Parathyroid adenoma (tissue), 2 donors: ENCODE data around the gene TYW1B.
A peak's percentile ranks its signal among the peaks of the same experiment; 100 is the strongest.
"Not testable (repeated sequence)": the region's sequence is repeated elsewhere in the genome, so short reads cannot be mapped to it uniquely, and the experiment has no call there.

Experiments
- H2AFZ ChIP-seq: fragments of 300-600 bp; sonication (generic); one replicate; pipeline ENCODE4 v1.7.0; 2017; ENCODE audit warnings: antibody characterized with exemption, mild to moderate bottlenecking
- H3K27ac ChIP-seq: fragments of 300-600 bp; sonication (generic); one replicate; pipeline ENCODE4 v1.7.0; 2017
- H3K27me3 ChIP-seq: fragments of 300-600 bp; sonication (generic); one replicate; pipeline ENCODE4 v1.7.0; 2017; ENCODE audit warnings: low read length; ENCODE audit not compliant: control insufficient read depth, insufficient read depth
- H3K36me3 ChIP-seq: fragments of 300-600 bp; sonication (generic); one replicate; pipeline ENCODE4 v1.7.0; 2017; ENCODE audit warnings: low read length; ENCODE audit not compliant: control insufficient read depth, insufficient read depth
- H3K4me1 ChIP-seq: fragments of 300-600 bp; sonication (generic); one replicate; pipeline ENCODE4 v1.7.0; 2017; ENCODE audit warnings: control low read depth
- H3K4me2 ChIP-seq: fragments of 300-600 bp; sonication (generic); one replicate; pipeline ENCODE4 v1.7.0; 2017; ENCODE audit warnings: low read length
- H3K4me3 ChIP-seq: fragments of 300-600 bp; sonication (generic); one replicate; pipeline ENCODE4 v1.7.0; 2017; ENCODE audit warnings: low read depth, low read length
- H3K79me2 ChIP-seq: fragments of 300-600 bp; sonication (generic); one replicate; pipeline ENCODE4 v1.7.0; 2017; ENCODE audit warnings: control low read depth
- H3K9ac ChIP-seq: fragments of 300-600 bp; sonication (generic); one replicate; pipeline ENCODE4 v1.7.0; 2017; ENCODE audit warnings: mild to moderate bottlenecking
- H3K9me3 ChIP-seq: fragments of 300-600 bp; sonication (generic); one replicate; pipeline ENCODE4 v1.7.0; 2017; ENCODE audit warnings: low read length; ENCODE audit not compliant: control insufficient read depth
- CTCF ChIP-seq: fragments of 300-600 bp; sonication (generic); IDR thresholded peaks from one replicate; pipeline ENCODE4 v1.7.0; 2017; ENCODE audit warnings: antibody characterized with exemption, mild to moderate bottlenecking
- donor health status: primary hyperparathyroidism.

TYW1B gene

GRCh38 chr7:72837291-72837690, 9.3 kb upstream of the TYW1B start:
- not testable (repeated sequence) for H3K9ac ChIP-seq, H3K4me3 ChIP-seq, H2AFZ ChIP-seq, H3K9me3 ChIP-seq, H3K4me2 ChIP-seq, H3K27ac ChIP-seq, H3K4me1 ChIP-seq, H3K36me3 ChIP-seq, H3K27me3 ChIP-seq, H3K79me2 ChIP-seq

DNA sequence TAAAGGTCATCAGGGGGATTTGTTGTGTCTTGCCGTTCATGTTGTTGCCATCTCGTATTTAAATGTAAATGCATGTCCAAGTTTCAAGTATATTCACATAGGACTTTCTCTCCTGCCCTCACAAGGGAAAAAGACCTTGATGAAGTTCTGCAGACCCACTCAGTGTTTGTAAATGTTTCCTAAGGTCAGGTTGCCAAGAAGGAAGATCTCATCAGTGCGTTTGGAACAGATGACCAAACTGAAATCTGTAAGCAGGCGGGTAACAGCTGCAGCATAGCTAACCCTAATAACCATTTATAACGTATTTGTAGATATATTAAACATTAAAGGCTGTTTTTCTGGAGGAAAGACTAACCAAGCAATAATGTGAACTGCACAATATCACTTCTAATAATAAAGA, 2.6 kb upstream of the TYW1B start:
- H3K4me2 ChIP-seq: peak overlapping the region; percentile 54
- H3K36me3 ChIP-seq, H3K9me3 ChIP-seq, H3K79me2 ChIP-seq, H3K27me3 ChIP-seq, H3K4me1 ChIP-seq, H2AFZ ChIP-seq, H3K9ac ChIP-seq: not testable (repeated sequence)
- peak overlapping the region; percentile 98 for H3K27ac ChIP-seq
- H3K4me3 ChIP-seq: peak overlapping the region; percentile 93

DNA sequence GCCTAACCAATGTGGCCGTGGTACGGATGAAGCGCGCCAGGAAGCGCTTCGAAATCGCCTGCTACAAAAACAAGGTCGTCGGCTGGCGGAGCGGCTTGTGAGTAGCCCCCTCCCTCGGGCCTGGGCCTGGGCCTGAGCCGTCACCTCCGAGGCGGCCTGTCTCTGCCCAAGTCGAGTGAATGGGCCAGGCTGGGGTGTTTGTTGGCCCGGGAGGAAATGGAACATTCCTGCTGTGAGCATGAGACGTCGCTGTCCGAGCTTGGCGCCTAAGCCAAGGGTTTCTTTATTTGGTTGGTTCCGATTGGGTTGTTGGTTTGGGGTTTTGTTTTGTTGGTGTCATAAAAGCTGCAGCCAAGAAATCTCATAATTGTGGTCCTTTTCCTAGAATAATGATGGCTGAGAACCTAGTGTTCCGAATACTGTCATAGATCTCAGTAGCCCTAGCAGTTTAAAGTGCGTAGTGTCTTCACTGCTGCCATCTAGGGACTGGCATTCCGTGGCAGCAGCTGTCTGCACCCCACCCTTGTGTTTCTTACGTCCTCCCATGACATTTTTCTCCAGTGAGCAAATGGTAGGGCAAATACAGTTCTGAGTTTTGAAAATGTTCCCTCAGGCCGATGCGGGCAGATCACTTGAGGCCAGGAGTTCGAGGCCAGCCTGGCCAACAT, 1.8 kb upstream of the TYW1B start:
- H3K27me3 ChIP-seq, H3K36me3 ChIP-seq, H3K79me2 ChIP-seq, H3K9me3 ChIP-seq, H3K4me1 ChIP-seq: not testable (repeated sequence)
- Histone ChIP-seq H3K9ac (peak overlapping the region; percentile 97), H3K27ac (peak overlapping the region; percentile 98), H2AFZ (peak overlapping the region; percentile 86), H3K4me3 (peak overlapping the region; percentile 93), H3K4me2 (peak overlapping the region; percentile 54)
- TF ChIP-seq CTCF: peak; percentile 43

DNA sequence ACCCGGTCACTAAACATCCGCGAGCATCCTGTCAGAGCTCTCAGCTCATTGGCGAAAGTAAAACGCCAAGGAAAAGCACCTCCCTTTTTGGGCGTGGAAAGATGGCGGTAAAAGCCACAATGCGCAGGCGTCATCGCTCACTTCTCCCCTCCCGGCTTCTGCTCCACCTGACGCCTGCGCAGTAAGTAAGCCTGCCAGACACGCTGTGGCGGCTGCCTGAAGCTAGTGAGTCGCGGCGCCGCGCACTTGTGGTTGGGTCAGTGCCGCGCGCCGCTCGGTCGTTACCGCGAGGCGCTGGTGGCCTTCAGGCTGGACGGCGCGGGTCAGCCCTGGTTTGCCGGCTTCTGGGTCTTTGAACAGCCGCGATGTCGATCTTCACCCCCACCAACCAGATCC, 1.3 kb upstream of the TYW1B start:
- peak overlapping the region; percentile 93 for H3K4me3 ChIP-seq
- peak overlapping the region; percentile 54 for H3K4me2 ChIP-seq
- peak overlapping the region; percentile 98 for H3K27ac ChIP-seq
- H3K9ac ChIP-seq: peak overlapping the region; percentile 97
- not testable (repeated sequence) for H3K79me2 ChIP-seq, H3K27me3 ChIP-seq, H3K4me1 ChIP-seq, H3K9me3 ChIP-seq, H3K36me3 ChIP-seq
- H2AFZ ChIP-seq: peak overlapping the region; percentile 86

DNA sequence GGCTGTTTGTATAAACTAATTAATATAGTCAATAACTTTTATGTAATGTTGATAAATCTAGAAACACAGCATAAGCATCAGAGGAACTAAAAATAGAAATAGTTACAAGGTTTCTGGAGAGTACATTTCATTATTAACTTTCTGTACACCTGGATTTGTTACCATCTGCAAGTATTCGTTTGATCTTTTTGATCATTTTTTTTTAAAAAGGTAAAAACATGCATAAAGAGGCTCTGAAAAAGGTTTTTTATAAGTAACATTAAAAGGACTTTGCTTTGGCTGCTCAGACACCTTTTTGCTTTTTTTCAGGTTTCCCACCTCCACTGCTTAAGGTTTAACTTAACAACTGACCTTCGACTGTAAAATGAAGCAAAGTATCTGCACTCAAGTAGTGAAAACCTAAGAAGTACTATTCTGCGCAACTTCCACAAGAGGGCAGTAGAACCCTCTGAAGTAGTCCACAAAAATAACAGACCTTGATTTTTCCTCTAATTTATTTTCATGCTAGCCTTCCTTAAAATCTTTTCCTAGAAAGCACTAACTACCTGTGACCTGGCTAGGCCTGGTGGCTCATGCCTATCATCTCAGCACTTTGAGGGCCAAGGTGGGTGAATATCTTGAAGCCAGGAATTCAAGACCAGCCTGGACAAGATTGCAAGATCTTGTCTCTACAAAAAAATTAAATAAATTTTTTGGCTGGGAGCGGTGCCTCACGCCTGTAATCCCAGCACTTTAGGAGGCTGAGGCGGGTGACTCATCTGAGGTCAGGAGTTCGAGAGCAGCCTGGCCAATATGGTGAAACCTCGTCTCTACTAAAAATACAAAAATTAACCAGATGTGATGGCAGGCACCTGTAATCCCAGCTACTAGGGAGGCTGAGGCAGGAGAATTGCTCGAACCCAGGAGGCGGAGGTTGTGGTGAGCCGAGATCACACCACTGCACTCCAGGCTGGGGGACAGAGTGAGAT, 4.0 kb downstream of the TYW1B start:
- not testable (repeated sequence) for H3K36me3 ChIP-seq, H2AFZ ChIP-seq, H3K27me3 ChIP-seq, H3K4me1 ChIP-seq, H3K4me3 ChIP-seq, H3K4me2 ChIP-seq, H3K79me2 ChIP-seq, H3K9me3 ChIP-seq, H3K9ac ChIP-seq, H3K27ac ChIP-seq
- peak; percentile 45 for TF ChIP-seq CTCF

GRCh38 chr7:72822497-72822896, 5.5 kb downstream of the TYW1B start:
- not testable (repeated sequence) for H3K79me2 ChIP-seq, H3K4me2 ChIP-seq, H2AFZ ChIP-seq, H3K4me1 ChIP-seq, H3K27ac ChIP-seq, H3K36me3 ChIP-seq, H3K9me3 ChIP-seq, H3K9ac ChIP-seq, H3K27me3 ChIP-seq, H3K4me3 ChIP-seq

DNA sequence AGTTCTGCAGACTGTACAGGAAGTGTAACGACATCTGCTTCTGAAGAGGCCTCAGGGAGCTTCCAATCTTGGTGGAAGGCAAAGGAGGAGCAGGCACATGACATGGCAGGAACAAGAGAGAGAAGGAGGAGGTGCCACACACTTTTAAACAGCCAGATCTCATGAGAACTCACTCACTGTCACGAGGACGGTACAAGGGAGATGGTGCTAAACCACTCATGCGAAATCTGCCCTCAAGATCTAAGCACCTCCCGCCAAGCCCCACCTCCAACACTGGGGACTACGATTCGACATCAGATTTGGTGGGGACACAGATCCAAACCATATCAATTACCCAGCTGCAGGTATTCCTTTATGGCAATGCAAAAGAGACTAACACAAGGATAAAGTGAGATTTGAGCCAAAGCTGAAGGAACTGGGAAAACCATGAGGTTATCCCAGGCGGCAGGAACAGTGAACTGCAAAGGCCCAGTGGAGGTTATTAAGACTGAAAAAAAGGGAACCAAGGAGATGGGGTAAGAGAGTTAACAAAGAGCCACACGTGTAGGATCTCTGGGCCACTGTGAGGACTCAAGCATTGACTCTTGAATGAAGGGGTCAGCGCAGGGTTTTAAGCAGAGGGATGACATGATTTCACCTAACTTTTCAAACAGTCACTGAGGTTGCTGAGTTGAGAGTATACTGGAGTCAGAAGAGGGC, 9.2 kb downstream of the TYW1B start:
- H2AFZ ChIP-seq, H3K4me1 ChIP-seq, H3K36me3 ChIP-seq, H3K9ac ChIP-seq, H3K4me3 ChIP-seq, H3K27me3 ChIP-seq, H3K27ac ChIP-seq, H3K4me2 ChIP-seq, H3K9me3 ChIP-seq: not testable (repeated sequence)
- H3K79me2 ChIP-seq: peaks cover 19% of the 10 kb centered on the region

GRCh38 chr7:72817661-72818060, 10.3 kb downstream of the TYW1B start:
- not testable (repeated sequence) for H3K9me3 ChIP-seq, H3K27ac ChIP-seq, H3K4me3 ChIP-seq, H3K4me1 ChIP-seq, H3K36me3 ChIP-seq, H3K9ac ChIP-seq, H2AFZ ChIP-seq, H3K4me2 ChIP-seq, H3K27me3 ChIP-seq
- peaks cover 15% of the 10 kb centered on the region for H3K79me2 ChIP-seq
